Measurements from ENCODE around the gene LRRTM1.

GRCh38 chr2:80281049-80281448 lies 23.5 kb downstream of the LRRTM1 start:
- TF ChIP-seq CTCF (IDR thresholded peaks at IDR 0.05; ENCODE audit: control extremely low read depth in 1 of 3, insufficient read depth in 1 of 3, low read depth in 1 of 3, low read length in 3 of 3) (no peak), EP300 (IDR thresholded peaks at IDR 0.05; ENCODE audit: borderline replicate concordance in 1 of 2, low read depth in 2 of 2, low read length in 2 of 2) (no peak), YY1 (IDR thresholded peaks at IDR 0.05; ENCODE audit: low read depth, low read length) (no peak), EZH2 (IDR thresholded peaks at IDR 0.05; ENCODE audit: low read depth, low read length, severe bottlenecking) (no peak), CEBPB (IDR thresholded peaks at IDR 0.05; ENCODE audit: low read depth, low read length) (no peak), E2F6 (IDR thresholded peaks at IDR 0.05) (no peak), CBX5 (IDR thresholded peaks at IDR 0.05; ENCODE audit: low read depth, low read length) (no peak), TAF1 (IDR thresholded peaks at IDR 0.05; ENCODE audit: low read depth, low read length) (no peak), KDM1A (IDR thresholded peaks at IDR 0.05; ENCODE audit: borderline replicate concordance, low read length) (no peak), GABPA (IDR thresholded peaks at IDR 0.05; ENCODE audit: borderline replicate concordance, insufficient read depth, low read length) (no peak), CHD2 (IDR thresholded peaks at IDR 0.05; ENCODE audit: low read length) (no peak), SIN3A (conservative IDR thresholded peaks at IDR 0.05 in 1 of 2, IDR thresholded peaks at IDR 0.05 in 1 of 2; ENCODE audit: low read depth in 1 of 2, low read length in 2 of 2) (no peak)
- TF ChIP-seq, protein P1, sequence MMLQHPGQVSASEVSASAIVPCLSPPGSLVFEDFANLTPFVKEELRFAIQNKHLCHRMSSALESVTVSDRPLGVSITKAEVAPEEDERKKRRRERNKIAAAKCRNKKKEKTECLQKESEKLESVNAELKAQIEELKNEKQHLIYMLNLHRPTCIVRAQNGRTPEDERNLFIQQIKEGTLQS (IDR thresholded peaks at IDR 0.05; ENCODE audit: insufficient read depth, low read depth, low read length): no peak
